NCI-H2107 treated with DMSO at 0.1 percent for 48 hours (cell line): ENCODE results near the gene TRIB2.

Experiments
- DNase-seq: peaks from one replicate; lab custom pipeline; 2025; ENCODE audit not compliant: unreplicated experiment; lab: John Stamatoyannopoulos, UW

TRIB2 gene

GRCh38 chr2:12771154-12771553, 54.4 kb downstream of the TRIB2 start:
- no peak for DNase-seq

DNA sequence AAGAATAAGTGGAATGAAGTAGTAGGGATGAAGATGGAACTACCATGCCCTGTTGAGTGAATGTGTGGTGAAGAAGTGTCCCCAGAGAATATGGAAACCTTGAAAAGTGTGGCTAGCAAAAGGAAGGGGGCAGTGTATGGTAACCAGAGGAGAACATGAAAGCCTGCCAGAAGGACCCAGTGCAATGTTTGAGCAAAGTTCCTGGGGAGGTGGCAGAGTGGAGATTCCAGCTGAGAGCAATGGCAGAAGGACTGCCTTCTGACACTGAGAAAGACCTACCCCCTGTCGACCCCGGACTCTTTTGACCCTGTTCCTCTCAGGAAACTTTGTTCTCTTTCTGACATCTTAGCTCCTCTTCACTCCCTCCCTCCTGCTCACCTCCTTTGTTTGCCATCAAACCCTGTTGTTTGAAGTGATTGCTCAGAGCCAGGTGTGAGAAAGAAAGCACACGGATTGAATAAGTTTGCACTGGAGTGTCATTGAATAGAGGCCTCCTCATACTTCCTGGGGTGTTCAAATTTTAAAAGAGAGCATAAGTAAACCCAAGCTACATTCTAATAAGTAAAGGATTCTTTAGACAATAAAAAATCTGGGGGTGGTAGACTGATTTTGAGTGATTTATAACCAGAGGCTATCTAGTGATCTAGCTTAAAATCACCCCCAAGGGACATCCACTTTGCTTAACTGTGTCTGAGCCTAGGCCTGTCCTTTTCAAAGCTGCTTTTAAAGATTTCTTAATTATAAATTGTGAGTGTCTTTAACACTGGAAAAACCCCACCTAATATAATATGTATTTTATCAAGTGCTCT, 57.1 kb downstream of the TRIB2 start:
- DNase-seq = no peak

- DNase-seq = no peak
Measured at GRCh38 chr2:12774395-12774727, 57.6 kb downstream of the TRIB2 start.

DNA sequence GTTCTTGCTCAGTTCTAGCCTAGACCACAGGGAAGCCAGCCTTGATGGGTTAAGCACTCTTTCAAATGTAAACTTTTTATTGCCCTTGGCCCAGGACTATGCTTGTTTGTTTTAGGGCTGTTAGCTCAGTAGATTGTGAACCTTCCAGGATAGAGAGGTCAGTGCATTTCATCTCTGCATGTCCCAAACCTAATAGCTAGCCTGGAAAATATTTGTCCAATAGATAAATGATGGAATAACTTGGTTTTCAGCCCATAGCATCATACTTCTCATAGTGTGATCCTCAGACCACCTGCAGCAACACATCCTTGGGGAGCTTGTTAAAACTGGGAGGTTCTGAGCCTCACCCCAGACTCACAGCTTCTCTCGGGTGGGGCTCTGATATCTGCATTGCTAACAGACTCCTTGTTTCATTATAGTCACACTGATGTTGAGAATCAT, 59.8 kb downstream of the TRIB2 start:
- DNase-seq = no peak

GRCh38 chr2:12778369-12778768, 61.6 kb downstream of the TRIB2 start:
- no peak for DNase-seq

GRCh38 chr2:12778811-12779579, 62.3 kb downstream of the TRIB2 start:
- DNase-seq = no peak

GRCh38 chr2:12781329-12781728, 64.6 kb downstream of the TRIB2 start:
- DNase-seq = no peak

- DNase-seq = no peak
Measured at GRCh38 chr2:12787891-12788801, 71.4 kb downstream of the TRIB2 start.

GRCh38 chr2:12791906-12792305, 75.2 kb downstream of the TRIB2 start:
- DNase-seq = no peak
